HG02588 (cell line): ENCODE data around the gene TNFRSF21.

Experiments
- ATAC-seq: cut with Tn5 transposase; IDR thresholded peaks from one replicate; pipeline ENCODE4 v1.9.1; 2021; ENCODE audit warnings: mild to moderate bottlenecking, moderate library complexity; ENCODE audit not compliant: unreplicated experiment

The TNFRSF21 gene

GRCh38 chr6:47181681-47182080 is 128.0 kb downstream of the TNFRSF21 start:
- no peak for ATAC-seq
